Uterus (tissue), 4 donors: ENCODE measurements around the gene TREML4. TPM values are rescaled to one million over a fixed set of nuclear protein-coding genes. Genes with fewer than 3 reads are reported as not detected.

Experiments
- DNase-seq, 2 donors: peaks; one replicate each; pipeline ENCODE4 v3.0.0-alpha.2; 2019 to 2020
- H3K27ac ChIP-seq, 2 donors: fragments of 200-600 bp; sonication (generic); 1 replicate in 1 of 2; 2 replicates in 1 of 2; pipeline ENCODE4 v1.5.1; 2016 to 2018
- H3K27me3 ChIP-seq, 2 donors: fragments of 200-600 bp; sonication (generic); one replicate each; pipeline ENCODE4 v1.5.1; 2018 to 2019; ENCODE audit warnings: control low read depth in 1 of 2
- H3K36me3 ChIP-seq, 2 donors: fragments of 200-600 bp; sonication (generic); one replicate each; pipeline ENCODE4 v1.5.1; 2019; ENCODE audit warnings: control low read depth in 1 of 2
- H3K4me1 ChIP-seq, 2 donors: fragments of 200-600 bp; sonication (generic); one replicate each; pipeline ENCODE4 v1.5.1; 2018 to 2019; ENCODE audit warnings: control low read depth in 1 of 2
- H3K4me3 ChIP-seq, 2 donors: fragments of 200-600 bp; sonication (generic); 1 replicate in 1 of 2; 2 replicates in 1 of 2; pipeline ENCODE4 v1.5.1; 2018 to 2019; ENCODE audit warnings: mild to moderate bottlenecking in 1 of 2
- H3K9me3 ChIP-seq, 2 donors: fragments of 200-600 bp; sonication (generic); one replicate each; pipeline ENCODE4 v1.5.1; 2019; ENCODE audit warnings: control low read depth in 1 of 2
- POLR2A ChIP-seq, 2 donors: fragments of 450-650 bp; IDR thresholded peaks; one replicate each; pipeline ENCODE4 v1.6.1; 2016; ENCODE audit warnings: antibody characterized with exemption in 2 of 2, mild to moderate bottlenecking in 1 of 2, moderate library complexity in 1 of 2
- intact Hi-C: fragments of 100-400 bp; cut with DNase I; formaldehyde crosslinking; loops from one replicate; pipeline ENCODE4 v1.15.1; 2023; ENCODE audit warnings: low total_unique reads
- total RNA-seq, 4 donors: library from RNA; depleted of rRNA in 3 of 4; stranded (reverse); fragments of >200 nt in 3 of 4; gene quantifications; one replicate each; pipeline versions ENCODE4 v1.1.0 to v1.2.4, GENCODE V29; 2014 to 2023
- TF ChIP-seq, protein P1 (sequence below), 4 experiments: fragments of 200-600 bp in 2 of 4; fragments of 450-650 bp in 2 of 4; sonication (generic) in 2 of 4; IDR thresholded peaks; one replicate each; pipeline ENCODE4 v1.5.1; 2016 to 2019; ENCODE audit warnings: antibody characterized with exemption in 4 of 4, mild to moderate bottlenecking in 2 of 4, moderate library complexity in 1 of 4
- donor health status: DM: yes; HTN: yes; CAD: no.

The TREML4 gene
- total RNA-seq, 4 donors from 2014 or later = not detected

DNA sequence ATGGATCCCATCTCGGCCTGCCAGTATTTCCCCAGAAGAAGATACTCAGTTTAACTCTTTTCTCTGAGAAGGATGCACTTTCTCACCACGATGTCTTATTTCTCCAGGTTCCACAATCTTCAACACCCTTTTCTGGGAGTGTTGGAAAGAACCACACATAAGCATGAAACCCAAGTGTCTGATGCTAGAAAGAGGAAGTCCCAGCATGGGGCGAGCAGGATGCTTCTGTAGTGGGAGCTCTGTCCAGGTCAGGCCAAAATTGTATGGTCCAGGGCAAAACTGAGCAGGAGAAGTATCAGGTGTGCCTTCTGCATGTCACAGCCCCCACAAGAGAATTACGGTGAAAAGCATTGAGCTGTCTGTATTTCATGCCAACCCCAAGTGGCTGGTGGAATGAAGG, 47.3 kb downstream of the TREML4 start:
- H3K9me3 ChIP-seq = no peaks in the 10 kb centered on the region
- no peak for DNase-seq
- no peaks in the 10 kb centered on the region for H3K27me3 ChIP-seq
- TF ChIP-seq, protein P1, sequence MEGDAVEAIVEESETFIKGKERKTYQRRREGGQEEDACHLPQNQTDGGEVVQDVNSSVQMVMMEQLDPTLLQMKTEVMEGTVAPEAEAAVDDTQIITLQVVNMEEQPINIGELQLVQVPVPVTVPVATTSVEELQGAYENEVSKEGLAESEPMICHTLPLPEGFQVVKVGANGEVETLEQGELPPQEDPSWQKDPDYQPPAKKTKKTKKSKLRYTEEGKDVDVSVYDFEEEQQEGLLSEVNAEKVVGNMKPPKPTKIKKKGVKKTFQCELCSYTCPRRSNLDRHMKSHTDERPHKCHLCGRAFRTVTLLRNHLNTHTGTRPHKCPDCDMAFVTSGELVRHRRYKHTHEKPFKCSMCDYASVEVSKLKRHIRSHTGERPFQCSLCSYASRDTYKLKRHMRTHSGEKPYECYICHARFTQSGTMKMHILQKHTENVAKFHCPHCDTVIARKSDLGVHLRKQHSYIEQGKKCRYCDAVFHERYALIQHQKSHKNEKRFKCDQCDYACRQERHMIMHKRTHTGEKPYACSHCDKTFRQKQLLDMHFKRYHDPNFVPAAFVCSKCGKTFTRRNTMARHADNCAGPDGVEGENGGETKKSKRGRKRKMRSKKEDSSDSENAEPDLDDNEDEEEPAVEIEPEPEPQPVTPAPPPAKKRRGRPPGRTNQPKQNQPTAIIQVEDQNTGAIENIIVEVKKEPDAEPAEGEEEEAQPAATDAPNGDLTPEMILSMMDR (IDR thresholded peaks at IDR 0.05) = no peak
- no peak for TF ChIP-seq POLR2A (IDR thresholded peaks at IDR 0.05)
- H3K27ac ChIP-seq = no peak overlapping the region
- no peaks in the 10 kb centered on the region for H3K36me3 ChIP-seq
- intact Hi-C loops = no loop called here
- H3K4me1 ChIP-seq = no peaks in the 10 kb centered on the region
- H3K4me3 ChIP-seq = no peak overlapping the region

DNA sequence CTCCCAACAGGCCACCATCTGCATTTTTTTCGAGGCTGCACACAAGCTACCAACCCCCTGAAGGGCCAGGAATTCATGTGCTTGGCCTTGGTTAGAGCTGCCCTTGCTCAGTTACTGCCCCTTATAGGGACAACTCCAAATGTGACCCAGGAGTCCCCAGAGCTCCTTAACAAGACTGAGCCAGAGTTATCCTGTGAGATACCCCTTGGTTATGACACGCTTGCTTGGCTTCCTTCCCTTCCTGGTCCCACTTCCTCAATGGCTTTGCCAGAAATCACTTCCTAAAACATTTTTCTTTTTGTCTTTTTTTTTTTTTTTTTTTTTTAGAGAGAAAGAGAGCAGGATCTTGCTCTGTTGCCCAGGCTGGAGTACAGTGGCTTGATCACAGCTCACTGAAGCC, 49.5 kb downstream of the TREML4 start:
- Histone ChIP-seq H3K4me3 (no peak overlapping the region), H3K36me3 (no peaks in the 10 kb centered on the region), H3K27me3 (no peaks in the 10 kb centered on the region), H3K27ac (no peak overlapping the region), H3K4me1 (no peaks in the 10 kb centered on the region), H3K9me3 (no peaks in the 10 kb centered on the region)
- TF ChIP-seq, protein P1 (IDR thresholded peaks at IDR 0.05) = no peak
- no peak for TF ChIP-seq POLR2A (IDR thresholded peaks at IDR 0.05)
- intact Hi-C loops = no loop called here
- no peak for DNase-seq

DNA sequence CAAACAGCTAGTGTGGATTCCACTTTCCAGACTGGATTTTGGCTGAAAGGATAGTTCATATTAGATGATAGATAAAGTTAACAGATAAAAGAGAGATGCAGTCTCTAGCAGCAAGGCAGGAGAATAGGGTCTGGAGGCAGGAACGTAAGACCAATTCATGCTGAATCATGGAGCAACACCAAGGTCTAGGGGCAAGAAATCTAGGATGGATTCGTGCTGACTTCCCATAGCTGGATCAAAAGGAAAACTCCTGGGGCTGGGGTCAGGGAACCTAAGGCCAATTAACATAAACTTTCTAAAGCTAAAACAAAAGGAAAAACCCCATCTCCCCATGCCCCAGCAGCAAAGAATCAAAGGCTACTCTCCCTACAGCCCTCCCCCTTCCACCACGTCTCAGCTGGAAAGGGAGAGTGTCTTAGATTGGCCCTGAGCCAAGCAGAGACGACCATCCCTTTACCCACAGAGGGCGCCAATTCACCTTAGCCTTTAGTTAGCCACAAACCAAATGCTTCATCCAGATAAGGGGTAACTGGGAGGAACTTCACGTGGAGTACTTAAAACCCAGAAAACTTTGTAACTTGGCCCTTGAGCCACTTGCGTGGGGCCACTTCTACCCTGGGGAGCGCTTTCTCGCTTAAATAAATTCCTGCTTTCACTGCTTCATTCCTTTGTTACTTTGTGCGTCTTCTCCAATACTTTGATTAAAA, 50.7 kb downstream of the TREML4 start:
- Histone ChIP-seq H3K36me3 (no peaks in the 10 kb centered on the region), H3K9me3 (no peaks in the 10 kb centered on the region), H3K27me3 (no peaks in the 10 kb centered on the region), H3K4me1 (no peaks in the 10 kb centered on the region), H3K27ac (no peak overlapping the region), H3K4me3 (no peak overlapping the region)
- TF ChIP-seq, protein P1 (IDR thresholded peaks at IDR 0.05) = peak in 2 of 4 experiments; percentile 18 to 39
- no peak for TF ChIP-seq POLR2A (IDR thresholded peaks at IDR 0.05)
- peak; percentile 39 for DNase-seq
- intact Hi-C loops = no loop called here

DNA sequence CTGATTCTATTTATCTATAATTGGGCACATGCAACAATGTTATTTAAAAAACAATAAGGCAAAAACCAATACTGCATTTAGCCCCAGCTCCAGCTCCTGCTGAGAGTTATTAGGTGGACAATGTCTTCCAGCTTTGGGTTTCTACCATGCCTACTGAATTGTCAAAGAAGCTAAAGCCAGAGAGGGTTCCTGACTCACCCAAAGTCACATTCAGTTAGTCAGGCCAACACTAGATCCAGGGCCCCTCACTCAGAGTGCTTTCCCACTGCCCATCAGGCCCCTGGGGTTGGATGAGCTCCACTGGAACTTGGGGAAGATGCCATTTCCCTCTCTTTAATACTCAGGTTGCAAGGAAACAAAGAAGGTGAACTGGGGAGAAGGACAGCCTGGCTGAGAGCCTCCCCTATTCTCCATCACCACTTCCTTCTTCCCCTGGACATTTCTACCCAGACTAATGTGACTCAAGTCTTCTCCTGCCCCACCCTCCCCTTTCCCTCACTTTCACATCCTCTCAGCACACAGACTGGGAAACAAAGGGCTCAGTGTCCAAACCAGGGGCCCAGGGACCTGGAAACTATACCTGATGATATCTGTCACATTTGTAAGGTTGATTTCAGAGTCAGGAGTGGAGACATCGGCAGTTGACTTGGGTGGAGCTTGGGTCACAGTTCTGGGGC, 52.4 kb downstream of the TREML4 start:
- Histone ChIP-seq H3K4me3 (no peak overlapping the region), H3K36me3 (no peaks in the 10 kb centered on the region), H3K9me3 (no peaks in the 10 kb centered on the region), H3K27me3 (no peaks in the 10 kb centered on the region), H3K27ac (no peak overlapping the region), H3K4me1 (no peaks in the 10 kb centered on the region)
- intact Hi-C loops = no loop called here
- TF ChIP-seq, protein P1 (IDR thresholded peaks at IDR 0.05) = no peak
- no peak for TF ChIP-seq POLR2A (IDR thresholded peaks at IDR 0.05)
- DNase-seq = no peak

DNA sequence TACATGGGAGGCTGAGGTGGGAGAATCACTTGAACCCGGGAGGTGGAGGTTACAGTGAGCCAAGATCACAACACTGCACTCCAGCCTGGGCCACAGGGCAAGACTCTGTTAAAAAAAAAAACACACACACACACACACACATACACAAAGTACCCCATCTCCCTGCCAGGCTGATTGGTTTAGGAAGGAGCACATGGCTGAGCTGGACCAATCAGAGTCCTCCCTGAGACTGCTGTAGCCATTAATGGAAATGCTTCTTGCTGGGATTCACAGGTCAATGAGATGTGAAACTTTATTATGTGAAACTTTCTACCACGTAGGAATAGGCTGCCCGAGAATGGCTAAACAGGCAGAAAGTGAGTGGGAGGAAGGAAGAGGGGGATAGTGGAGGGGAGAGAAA, 55.5 kb downstream of the TREML4 start:
- intact Hi-C loops = no loop called here

More for the DNA sequence above, 55.5 kb downstream of the TREML4 start:
- TF ChIP-seq POLR2A (IDR thresholded peaks at IDR 0.05) = no peak
- TF ChIP-seq, protein P1 (IDR thresholded peaks at IDR 0.05) = no peak
- no peaks in the 10 kb centered on the region for H3K36me3 ChIP-seq
- no peaks in the 10 kb centered on the region for H3K27me3 ChIP-seq
- no peaks in the 10 kb centered on the region for H3K4me1 ChIP-seq
- no peak for DNase-seq
- H3K9me3 ChIP-seq = no peaks in the 10 kb centered on the region
- H3K27ac ChIP-seq = no peak overlapping the region
- H3K4me3 ChIP-seq = no peak overlapping the region
